ENCODE measurements around the gene PRKCI.

DNA sequence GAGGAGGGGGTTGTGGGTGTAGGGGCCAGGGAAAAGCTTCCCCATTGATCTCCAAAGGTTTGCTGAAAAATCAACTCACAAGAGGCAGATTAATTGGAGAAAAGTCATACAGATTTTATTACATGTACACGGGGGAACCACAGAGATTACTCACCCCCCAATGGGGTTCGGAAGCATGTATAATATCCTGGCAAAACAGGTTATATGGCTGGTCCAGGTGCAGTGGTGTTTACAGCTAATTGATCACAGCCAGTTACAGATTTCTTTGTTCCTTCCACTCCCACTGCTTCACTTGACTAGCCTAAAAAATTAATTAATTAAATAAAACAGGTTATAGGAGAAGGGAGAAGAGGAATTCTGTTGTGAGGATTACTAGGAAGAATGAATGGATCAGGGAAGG, 22.4 kb downstream of the PRKCI start:
- TF ChIP-seq EP300 (conservative IDR thresholded peaks at IDR 0.05; ENCODE audit: poor library complexity, severe bottlenecking) (no peak), EZH2 (IDR thresholded peaks at IDR 0.05; ENCODE audit: borderline replicate concordance, insufficient read depth, low read length, poor library complexity, severe bottlenecking) (no peak), TAF1 (IDR thresholded peaks at IDR 0.05; ENCODE audit: low read depth) (no peak), POLR2AphosphoS5 (IDR thresholded peaks at IDR 0.05) (no peak), RAD21 (conservative IDR thresholded peaks at IDR 0.05) (no peak), SMC3 (conservative IDR thresholded peaks at IDR 0.05; ENCODE audit: poor library complexity) (no peak), MXI1 (conservative IDR thresholded peaks at IDR 0.05; ENCODE audit: poor library complexity, severe bottlenecking) (no peak)
- TF ChIP-seq, protein P1, sequence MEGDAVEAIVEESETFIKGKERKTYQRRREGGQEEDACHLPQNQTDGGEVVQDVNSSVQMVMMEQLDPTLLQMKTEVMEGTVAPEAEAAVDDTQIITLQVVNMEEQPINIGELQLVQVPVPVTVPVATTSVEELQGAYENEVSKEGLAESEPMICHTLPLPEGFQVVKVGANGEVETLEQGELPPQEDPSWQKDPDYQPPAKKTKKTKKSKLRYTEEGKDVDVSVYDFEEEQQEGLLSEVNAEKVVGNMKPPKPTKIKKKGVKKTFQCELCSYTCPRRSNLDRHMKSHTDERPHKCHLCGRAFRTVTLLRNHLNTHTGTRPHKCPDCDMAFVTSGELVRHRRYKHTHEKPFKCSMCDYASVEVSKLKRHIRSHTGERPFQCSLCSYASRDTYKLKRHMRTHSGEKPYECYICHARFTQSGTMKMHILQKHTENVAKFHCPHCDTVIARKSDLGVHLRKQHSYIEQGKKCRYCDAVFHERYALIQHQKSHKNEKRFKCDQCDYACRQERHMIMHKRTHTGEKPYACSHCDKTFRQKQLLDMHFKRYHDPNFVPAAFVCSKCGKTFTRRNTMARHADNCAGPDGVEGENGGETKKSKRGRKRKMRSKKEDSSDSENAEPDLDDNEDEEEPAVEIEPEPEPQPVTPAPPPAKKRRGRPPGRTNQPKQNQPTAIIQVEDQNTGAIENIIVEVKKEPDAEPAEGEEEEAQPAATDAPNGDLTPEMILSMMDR (IDR thresholded peaks at IDR 0.05; ENCODE audit: poor library complexity, severe bottlenecking) = no peak
- TF ChIP-seq, protein P2, sequence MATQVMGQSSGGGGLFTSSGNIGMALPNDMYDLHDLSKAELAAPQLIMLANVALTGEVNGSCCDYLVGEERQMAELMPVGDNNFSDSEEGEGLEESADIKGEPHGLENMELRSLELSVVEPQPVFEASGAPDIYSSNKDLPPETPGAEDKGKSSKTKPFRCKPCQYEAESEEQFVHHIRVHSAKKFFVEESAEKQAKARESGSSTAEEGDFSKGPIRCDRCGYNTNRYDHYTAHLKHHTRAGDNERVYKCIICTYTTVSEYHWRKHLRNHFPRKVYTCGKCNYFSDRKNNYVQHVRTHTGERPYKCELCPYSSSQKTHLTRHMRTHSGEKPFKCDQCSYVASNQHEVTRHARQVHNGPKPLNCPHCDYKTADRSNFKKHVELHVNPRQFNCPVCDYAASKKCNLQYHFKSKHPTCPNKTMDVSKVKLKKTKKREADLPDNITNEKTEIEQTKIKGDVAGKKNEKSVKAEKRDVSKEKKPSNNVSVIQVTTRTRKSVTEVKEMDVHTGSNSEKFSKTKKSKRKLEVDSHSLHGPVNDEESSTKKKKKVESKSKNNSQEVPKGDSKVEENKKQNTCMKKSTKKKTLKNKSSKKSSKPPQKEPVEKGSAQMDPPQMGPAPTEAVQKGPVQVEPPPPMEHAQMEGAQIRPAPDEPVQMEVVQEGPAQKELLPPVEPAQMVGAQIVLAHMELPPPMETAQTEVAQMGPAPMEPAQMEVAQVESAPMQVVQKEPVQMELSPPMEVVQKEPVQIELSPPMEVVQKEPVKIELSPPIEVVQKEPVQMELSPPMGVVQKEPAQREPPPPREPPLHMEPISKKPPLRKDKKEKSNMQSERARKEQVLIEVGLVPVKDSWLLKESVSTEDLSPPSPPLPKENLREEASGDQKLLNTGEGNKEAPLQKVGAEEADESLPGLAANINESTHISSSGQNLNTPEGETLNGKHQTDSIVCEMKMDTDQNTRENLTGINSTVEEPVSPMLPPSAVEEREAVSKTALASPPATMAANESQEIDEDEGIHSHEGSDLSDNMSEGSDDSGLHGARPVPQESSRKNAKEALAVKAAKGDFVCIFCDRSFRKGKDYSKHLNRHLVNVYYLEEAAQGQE (IDR thresholded peaks at IDR 0.05; ENCODE audit: borderline replicate concordance) = no peak

Data from neural cell (in vitro differentiated cells).